Middle frontal gyrus (tissue), 1 donor: ENCODE measurements around the gene NSL1.
"Not testable (repeated sequence)": the region's sequence is repeated elsewhere in the genome, so short reads cannot be mapped to it uniquely, and the experiment has no call there.

Experiments
- DNase-seq: peaks from one replicate; pipeline ENCODE4 v3.0.0-alpha.2; 2015; ENCODE audit warnings: low spot score; ENCODE audit errors: extremely low spot score

Gene NSL1

DNA sequence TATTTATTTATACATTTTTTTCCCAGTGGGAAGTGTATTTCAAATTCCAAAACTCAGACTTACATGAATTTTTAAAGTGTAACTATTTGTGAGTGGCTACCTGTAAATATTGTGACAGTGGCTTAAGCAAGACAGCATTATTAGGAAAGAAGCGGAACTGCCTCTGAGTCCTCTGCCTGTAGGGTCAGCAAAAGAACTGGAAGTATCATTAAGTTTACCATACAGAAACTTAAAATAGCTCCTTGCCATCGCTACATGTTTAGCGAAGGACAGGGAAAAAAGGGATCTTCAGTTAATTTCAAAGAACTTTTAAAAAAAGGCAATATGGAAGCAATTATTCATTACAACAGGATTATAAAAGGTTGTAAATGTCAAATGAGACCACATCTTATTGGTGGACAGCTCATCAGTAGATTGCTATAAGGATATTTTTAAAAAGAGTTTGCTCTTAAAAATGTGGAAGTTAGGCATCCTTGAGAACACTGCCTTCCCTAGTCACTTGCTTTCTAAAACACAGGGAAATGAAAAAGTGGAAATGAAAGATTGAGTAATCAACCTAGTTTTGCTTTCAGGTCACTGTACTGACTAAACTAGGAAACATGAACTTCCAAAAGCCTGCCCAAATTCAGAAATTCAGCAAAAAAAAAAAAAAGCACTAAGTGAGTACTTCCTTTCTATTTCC lies 39.2 kb downstream of the NSL1 start:
- no peak for DNase-seq

DNA sequence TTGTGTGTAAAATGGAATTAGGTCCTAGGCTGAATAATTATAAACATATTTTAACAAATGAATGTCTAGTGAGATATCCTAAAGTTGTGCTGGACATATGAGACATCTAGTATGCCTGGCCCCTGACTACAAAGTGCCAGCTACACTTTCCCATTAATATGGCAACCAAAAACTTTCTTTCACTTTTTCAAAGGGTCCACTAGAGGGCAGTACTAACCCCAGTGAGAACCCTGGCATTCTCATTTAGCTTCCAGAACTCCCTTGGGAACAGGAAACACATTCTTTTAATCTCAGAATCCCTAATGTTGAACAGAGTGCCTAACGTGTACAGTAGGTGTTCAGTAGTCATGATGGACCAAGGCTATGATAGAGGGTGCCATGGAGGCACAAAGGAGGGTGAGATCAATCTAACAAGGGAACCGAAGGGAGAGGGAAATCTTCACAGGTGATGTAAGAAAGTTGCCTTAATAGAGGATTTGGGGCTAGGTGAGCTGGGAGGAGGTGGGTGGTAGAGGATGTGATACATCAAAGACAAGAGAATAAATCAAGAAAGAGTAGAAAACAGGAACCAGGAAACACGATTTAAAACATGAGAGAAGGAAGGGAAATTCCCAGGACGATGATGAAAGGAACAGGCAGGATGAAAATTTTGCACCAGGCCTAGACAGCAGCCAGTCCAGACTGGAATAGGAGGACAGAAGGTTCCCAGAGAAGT lies 41.6 kb downstream of the NSL1 start:
- no peak for DNase-seq

DNA sequence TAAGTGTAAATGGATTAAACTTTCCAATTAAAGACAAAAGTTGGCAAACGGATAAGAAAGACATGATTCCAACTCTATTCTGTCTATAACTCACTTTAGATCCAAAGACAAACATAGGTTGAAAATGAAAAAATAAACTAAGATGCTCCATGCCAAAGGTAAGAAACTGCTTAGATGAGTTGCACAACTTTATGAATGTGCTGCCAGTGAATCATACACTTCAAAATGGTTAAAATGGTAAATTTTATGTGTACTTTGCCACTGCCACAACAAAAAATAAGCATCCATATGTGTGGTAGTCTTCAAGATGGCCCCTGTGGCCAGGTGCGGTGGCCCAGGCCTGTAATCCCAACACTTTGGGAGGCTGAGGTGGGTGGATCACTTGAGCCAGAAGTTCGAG lies 45.0 kb downstream of the NSL1 start:
- DNase-seq: no peak

DNA sequence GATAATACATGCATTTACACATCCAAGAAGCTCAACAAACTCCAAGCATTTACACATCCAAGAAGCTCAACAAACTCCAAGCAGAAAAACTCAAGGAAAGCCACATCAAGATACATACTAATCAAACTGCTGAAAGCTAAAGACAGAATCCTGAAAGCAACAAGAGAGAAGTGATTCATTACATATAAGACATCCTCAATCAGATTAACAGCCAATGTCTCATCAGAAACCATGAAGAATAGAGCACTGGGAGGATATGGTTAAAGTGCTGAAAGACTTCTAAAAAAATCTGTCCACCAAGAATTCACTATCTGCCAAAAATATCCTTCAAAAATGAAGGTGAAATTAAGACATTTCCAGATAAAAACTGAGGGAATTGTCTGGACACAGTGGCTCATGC lies 46.3 kb downstream of the NSL1 start:
- DNase-seq: no peak

DNA sequence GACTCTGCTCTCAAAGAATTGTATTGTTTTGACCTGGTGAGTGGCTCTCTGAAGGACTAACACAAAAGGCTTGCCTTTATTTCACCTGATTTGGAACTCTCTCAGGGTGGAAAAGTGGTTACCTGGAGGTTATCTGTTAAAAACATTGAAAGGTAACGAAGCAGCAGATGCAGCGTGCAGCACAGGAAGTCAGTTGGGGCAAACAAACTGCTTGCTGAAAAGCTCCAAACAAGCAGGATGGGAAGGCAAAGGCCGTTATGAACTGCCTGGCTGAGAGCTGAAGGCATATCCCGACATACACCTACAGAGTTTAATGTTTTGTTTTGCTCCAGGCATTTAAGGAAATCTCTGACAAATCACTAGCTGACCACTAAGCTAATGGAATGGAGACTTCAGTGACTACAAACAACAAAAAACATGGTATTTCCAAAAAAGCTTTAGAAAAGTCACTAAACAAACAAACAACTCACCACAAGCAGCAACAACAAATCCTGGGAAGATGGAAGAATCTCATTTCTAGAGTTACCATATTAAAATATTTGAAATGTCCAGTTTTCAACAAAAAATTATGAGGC lies 47.6 kb downstream of the NSL1 start:
- no peak for DNase-seq

DNA sequence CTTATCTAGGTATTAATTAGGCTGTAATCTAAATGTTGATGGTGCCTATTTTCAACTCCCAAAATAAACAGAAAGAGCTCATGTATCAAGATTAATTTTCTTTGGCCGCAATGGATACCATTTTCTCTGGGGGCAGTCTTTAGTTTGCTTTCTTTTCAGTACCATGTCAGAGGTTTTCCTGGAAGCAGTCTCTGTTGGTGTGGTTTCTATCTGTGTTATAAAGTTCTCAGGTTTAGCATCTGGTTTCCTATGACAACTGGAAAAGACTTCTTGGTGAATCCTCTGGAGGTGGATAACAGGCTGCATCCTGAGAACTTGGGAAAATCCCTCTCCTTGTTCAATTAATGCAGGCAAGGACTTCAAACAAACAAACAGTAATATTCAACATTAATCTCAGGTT lies 53.2 kb downstream of the NSL1 start:
- DNase-seq: no peak

DNA sequence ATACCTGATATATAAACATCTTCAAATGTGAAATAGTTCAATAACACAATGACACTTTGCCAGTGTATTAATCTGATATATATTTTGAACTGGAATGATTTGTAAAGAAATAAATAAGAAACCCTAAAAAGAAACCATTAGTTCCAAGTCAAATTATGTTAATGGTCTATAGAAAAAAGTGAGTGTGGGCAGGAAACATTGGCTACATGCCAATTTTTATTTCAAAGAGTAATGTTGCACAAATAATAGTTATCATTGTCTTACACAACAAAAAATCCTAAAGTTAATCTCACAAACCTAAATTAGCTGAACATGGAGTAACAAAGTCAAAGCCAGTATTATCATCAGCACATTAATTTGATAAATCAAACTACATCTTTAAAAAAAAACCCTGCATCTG lies 54.0 kb downstream of the NSL1 start:
- DNase-seq: no peak

DNA sequence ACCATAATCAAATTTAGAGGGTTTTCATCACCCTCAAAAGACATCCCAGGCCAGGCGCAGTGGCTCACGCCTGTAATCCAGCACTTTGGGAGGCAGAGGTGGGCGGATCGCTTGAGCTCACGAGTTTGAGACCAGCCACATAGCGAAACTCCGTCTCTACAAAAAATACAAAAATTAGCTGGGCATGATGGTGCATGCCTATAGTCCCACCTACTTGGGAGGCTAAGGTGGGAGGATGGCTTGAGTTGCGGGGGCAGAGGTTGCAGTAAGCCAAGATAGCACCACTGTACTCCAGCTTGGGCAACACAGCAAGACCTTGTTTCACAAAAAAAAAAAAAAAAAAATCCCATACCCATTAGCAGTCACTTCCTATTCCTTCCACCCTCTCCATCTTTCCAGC lies 58.5 kb downstream of the NSL1 start:
- no peak for DNase-seq

DNA sequence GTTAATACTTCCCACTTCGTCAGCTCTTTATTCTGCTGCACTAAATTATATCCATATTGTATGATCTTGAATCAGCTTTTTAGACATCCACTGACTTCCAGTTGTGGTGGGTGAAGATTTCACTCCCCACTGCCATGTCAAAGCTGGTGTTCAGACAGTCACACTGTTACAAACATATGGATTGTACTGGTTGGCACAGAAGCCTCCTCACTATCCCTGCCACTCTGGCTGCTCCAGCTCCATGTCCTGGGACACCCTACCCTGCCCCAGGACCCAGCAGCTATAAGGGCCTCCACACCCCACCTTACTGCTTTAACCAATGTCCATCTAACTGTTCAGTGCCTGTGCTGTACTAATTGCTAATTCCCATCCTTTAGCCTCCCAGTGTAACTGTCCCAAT lies 59.9 kb downstream of the NSL1 start:
- DNase-seq: no peak

DNA sequence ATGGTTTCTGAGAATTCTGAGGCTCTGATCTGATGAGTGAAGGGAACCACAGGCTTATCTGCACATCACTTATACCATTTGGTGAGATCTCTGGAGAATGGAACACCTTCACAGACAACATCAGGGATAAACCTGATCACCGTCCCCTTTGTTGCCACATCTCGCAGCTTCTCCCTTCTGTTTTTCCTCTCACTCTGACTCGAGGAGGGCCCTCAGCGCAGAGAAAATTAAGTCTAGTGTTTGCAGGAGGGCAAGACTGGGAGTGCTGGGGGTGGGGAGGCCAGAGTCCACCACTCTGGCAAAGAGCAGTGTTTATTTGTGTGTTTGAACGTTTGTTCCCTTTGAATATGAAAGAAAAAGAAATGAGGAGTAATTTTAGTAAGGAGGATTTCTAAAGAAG lies 63.0 kb downstream of the NSL1 start:
- no peak for DNase-seq

DNA sequence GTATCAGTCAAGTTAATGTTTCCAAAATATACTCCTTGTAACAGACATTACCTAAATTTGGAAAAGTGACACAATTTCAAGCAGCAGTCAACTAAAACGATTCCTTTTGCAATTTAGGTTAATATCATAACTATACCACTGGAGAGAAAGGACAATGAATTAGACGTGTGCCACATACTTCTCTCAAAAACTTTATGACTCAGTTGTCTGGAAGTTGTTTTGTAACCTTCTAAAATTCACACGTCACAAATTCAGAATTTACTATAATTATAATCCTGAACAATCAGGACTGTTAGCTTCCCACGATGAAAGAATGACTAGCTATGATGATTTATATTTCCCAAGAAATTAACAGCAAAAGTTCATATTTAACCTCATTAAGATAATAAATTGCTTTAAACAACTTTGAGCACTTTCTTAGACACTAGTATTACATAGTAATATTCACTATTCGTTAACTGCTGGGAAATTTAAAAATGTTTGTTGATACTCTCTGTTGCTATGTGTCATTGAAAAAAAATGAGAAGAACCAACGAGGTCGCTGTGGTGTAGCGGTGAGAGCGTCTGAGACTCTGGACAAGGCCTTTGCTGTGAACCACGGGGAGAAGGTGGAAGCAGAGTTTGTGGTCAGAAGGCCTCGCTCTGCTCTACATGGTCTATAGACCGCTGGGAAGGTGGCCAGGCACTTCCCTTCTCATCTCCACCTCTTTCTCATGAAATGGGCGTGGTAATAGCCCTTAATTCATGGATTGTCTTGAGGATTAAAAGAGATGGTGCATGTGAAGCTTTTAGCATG lies 64.0 kb downstream of the NSL1 start:
- no peak for DNase-seq

DNA sequence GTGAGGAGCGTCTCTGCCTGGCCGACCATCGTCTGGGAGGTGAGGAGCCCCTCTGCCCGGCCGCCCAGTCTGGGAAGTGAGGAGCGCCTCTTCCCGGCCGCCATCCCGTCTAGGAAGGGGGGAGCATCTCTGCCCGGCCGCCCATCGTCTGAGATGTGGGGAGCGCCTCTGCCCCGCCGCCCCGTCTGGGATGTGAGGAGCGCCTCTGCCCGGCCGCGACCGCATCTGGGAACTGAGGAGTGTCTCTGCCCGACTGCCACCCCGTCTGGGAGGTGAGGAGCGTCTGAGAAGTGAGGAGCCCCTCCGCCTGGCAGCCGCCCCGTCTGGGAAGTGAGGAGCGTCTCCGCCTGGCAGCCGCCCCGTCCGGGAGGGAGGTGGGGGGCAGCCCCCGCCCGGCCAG lies 66.9 kb downstream of the NSL1 start:
- DNase-seq: not testable (repeated sequence)

DNA sequence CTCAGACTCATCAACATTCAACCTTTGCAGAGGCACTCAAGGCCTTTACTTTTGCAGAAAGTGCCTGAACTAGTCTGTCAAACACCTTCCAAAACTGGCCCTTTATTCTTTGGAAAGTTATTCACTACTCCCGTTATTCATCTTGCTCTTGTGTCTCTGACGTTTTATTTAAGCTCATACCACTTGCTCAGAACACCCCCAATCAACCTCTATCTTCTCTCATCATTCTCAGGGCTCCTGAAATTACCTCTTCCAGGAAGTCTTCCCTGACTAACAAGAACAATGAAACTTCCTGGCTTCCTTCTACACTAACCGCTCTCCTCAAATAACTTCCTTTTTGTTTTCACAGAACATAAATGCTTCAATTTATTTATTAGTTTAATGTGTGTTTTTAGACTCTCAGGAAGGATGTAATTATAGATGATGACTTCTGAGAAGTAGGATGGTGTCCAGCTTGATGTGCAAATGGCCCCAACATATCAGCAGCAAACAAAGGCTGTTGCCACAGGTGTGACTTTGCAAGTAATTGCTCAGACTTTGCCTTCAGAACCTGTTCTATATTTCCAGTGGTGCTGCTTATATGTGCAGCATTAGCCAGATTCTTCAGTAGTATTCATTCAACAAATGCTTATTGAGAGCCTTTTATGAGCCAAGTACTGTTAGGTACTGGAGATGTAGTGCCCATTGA lies 69.2 kb downstream of the NSL1 start:
- no peak for DNase-seq

DNA sequence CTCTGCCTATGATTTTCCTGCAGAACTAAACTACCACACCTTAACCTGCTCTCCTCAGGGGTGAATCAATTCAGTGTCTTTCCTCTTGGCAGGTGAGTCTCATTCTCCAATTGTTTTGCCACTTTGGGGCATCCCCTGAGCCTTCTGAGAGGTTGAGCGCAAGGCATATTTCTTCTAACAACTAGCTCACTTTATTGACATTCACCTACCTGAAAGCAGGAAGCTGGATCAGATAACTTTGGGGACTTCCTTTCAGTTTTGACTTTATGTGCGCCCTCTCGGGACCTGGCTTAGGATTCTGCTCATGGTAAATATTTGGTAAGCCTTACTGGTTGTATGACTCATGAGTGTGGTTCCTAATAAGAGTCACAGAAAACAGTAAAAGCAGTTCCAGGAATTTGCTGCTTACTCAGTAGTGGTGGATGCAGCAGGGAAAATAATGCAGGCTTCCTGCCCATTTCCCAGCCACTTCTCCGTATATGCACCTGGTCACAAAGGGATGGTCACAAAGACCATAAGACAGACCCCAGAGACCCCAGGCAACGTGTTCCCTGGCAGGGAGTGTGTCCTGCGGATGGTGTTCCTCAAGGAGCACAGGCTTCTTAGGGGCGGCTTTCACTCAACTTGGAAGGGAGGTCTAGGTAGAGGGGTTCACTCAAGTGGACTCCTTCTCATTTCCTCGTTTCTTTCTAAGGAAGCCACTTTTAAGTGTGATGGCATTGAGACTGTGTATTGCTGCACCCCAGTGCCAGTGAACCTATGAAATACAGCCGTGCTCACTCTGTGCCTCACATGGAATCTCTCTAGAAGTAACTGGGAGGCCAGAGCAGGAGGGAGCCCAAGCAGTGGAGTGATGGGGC lies 70.0 kb downstream of the NSL1 start:
- DNase-seq: no peak

DNA sequence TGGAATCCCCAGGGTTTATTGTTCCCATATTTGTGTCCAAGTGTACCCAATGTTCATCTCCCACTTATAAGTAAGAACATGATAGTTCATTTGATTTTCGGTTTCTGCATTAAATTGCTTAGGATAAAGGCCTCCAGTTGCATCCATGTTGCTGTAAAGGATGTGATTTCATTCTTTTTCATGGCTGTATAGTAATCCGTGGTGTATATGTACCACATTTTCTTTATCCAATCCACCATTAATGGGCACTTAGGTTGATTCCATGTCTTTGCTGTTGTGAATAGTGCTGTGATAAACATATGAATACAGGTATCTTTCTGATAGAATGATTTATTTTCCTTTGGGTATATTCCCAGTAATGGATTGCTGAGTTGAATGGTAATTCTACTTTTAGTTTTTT lies 71.9 kb downstream of the NSL1 start:
- no peak for DNase-seq

DNA sequence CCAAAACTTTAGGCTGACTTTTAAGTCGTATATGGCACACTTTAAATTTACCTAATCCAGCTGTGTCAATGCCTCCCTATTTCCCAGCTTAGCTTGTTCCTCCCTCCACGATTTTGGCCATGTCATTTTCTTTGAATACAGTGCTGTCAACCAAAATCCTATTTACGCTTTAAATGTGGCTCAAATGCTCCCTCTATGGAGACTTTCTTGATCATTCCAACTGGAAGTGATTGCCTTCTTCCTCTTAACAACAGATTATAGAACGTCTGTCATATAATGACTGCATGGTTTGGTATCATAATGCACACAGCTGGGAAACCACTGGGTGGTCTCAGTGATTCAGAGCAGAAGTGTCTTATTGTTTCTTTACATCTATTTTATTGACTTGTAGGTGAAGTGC lies 73.1 kb downstream of the NSL1 start:
- no peak for DNase-seq

DNA sequence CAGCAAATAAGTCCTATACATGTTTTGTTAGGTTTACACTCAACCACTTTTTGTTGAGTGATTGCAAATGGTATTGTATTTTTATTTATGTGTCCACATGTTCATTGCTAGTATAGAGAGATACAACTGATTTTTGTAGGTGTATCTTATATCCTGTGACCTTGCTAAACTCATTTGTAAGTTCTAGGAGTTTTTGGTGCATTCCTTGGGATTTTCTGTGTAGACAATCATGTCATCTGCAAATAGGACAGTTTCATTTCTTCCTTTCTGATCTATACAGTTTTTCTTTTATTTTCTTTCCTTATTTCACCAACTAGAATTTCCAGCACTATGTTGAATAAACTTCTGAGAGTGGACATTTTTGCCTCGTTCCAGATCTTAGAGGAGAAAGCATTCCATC lies 75.4 kb downstream of the NSL1 start:
- DNase-seq: no peak

DNA sequence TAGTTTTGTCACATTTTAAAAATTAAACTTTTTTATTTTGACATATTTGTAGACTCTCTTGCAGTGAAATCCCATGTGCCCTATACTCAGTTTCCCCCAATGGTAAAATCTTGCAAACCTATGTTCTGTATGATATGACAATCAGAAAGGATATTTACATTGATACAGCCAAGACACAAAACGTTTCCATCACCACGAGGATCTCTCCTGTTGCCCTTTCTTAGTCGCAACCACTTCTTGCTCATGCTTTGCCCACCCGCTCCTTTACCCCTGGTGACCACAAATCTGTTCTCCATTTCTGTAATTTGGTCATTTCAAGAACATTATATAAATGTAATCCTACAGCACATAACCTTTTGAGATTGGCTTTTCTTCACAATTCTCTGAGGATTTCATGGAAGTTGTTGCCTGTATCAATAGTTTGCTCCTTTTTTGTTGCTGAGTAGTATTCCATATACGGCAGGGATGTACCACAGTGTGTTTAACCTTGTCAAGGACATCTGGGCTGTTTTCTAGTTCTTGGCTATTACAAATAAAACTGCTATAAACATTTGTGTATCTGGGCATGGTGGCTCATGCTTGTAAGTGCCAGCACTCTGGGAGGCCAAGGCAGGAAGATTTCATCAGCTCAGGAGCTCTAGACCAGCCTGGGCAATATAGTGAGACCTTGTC lies 78.0 kb downstream of the NSL1 start:
- DNase-seq: no peak

DNA sequence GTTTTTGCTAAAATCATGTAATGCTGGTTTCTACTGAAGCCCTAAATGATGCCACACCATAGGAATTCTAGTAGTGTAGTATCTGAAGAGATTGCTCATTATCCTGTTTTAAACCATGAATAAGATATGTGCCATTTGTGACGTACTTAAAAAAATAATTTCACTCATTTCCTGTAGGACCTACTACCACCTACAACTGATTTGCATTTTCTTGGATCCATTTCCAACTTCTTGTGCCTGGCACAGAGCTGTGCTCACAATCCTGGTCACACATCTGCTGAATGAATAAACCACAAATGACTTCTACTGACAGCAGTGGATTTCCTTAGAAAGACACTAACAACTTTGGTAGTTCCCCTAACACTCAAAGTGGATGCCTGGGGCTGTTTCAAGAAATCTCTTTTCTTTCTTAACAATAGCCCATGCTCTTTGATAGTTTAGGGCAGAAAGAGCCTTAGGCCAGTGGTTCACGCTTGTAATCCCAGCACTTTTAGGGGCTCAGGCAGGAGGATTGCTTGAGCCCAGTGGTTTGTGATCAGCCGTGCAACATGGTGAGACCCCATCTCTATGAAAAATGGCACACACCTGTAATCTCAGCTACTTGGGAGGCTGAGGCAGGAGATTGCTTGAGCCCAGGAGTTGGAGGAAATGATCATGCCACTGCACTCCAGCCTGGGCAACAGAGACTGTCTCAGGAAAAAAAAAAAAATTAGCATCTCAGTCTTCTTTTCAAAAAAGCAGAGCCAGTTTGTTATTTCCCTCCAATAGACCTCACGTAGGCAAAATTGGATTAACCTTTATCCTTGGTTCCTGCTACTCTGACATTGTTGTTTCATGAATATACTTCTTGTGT lies 78.9 kb downstream of the NSL1 start:
- no peak for DNase-seq
